ENCODE data around the gene RAB5B.

Gene RAB5B

GRCh38 chr12:55938826-55939501 lies 34.9 kb upstream of the RAB5B start:
- TF ChIP-seq SPI1 (IDR thresholded peaks at IDR 0.05; ENCODE audit: low read depth, low read length) (no peak), TAF1 (IDR thresholded peaks at IDR 0.05; ENCODE audit: low read depth, low read length) (no peak), PAX5 (IDR thresholded peaks at IDR 0.05; ENCODE audit: insufficient read depth, low read length, severe bottlenecking) (no peak), POLR2AphosphoS5 (IDR thresholded peaks at IDR 0.05; ENCODE audit: low read depth, low read length) (no peak), POU2F2 (IDR thresholded peaks at IDR 0.05; ENCODE audit: low read depth, low read length) (no peak), POLR2A (IDR thresholded peaks at IDR 0.05; ENCODE audit: low read depth, low read length) (no peak)
- no peak for DNase-seq (ENCODE audit: insufficient read length, low spot score)
- no peak for FAIRE-seq

DNA sequence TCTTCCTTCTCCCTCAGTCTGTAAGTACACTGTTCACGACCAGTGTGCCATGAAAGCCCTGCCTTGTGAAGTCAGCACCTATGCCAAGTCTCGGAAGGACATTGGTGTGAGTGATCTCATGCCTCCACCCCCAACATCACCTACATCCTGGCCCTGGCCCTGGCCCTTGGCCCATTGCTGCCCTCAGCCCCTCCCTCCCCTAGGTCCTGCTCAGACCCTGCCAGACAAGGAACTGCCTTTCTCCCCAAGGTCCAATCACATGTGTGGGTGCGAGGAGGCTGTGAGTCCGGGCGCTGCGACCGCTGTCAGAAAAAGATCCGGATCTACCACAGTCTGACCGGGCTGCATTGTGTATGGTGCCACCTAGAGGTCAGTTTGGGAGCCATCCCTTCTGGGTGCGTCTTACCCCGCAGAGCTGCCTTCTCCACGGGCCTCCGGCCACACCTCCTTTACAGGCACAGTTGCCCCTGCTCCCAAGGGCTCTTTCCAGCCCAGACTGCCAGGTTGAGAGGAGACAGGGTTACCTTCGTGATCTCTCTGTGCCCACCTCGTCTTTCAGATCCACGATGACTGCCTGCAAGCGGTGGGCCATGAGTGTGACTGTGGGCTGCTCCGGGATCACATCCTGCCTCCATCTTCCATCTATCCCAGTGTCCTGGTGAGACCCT lies 33.7 kb upstream of the RAB5B start:
- FAIRE-seq (peak; percentile 96), DNase-seq (ENCODE audit: insufficient read length, low spot score) (peak; percentile 70)
- TF ChIP-seq SPI1 (IDR thresholded peaks at IDR 0.05; ENCODE audit: low read depth, low read length), result no peak
- TF ChIP-seq PAX5 (IDR thresholded peaks at IDR 0.05; ENCODE audit: insufficient read depth, low read length, severe bottlenecking), result no peak

DNA sequence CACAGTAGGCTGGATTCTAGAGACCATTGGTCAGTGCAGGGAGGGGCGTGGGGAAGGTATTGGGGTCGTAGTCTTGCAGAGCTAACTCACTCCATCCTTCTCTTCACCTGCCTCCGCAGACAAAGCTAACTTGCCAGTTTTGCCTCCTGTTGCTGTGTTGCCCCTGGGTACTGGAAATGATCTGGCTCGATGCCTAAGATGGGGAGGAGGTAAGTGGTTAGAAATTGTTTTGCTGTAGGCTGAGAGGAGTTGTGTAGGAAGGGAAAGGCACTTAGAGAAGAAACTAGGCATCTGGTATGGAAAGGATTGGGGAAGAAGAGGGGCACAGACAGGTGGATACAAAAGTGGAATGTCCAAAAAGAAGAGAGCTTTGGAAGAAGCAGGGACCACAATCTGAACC lies 31.8 kb upstream of the RAB5B start:
- FAIRE-seq (no peak), DNase-seq (ENCODE audit: insufficient read length, low spot score) (no peak)
- TF ChIP-seq POLR2AphosphoS5 (IDR thresholded peaks at IDR 0.05; ENCODE audit: low read depth, low read length) (no peak), TAF1 (IDR thresholded peaks at IDR 0.05; ENCODE audit: low read depth, low read length) (no peak), POU2F2 (IDR thresholded peaks at IDR 0.05; ENCODE audit: low read depth, low read length) (no peak), POLR2A (IDR thresholded peaks at IDR 0.05; ENCODE audit: low read depth, low read length) (no peak), PAX5 (IDR thresholded peaks at IDR 0.05; ENCODE audit: insufficient read depth, low read length, severe bottlenecking) (no peak), SPI1 (IDR thresholded peaks at IDR 0.05; ENCODE audit: low read depth, low read length) (no peak)

- DNase-seq (ENCODE audit: insufficient read length, low spot score), result no peak
- no peak for FAIRE-seq
- TF ChIP-seq SPI1 (IDR thresholded peaks at IDR 0.05; ENCODE audit: low read depth, low read length) (no peak), POLR2AphosphoS5 (IDR thresholded peaks at IDR 0.05; ENCODE audit: low read depth, low read length) (no peak), TAF1 (IDR thresholded peaks at IDR 0.05; ENCODE audit: low read depth, low read length) (no peak), POU2F2 (IDR thresholded peaks at IDR 0.05; ENCODE audit: low read depth, low read length) (no peak), PAX5 (IDR thresholded peaks at IDR 0.05; ENCODE audit: insufficient read depth, low read length, severe bottlenecking) (no peak), POLR2A (IDR thresholded peaks at IDR 0.05; ENCODE audit: low read depth, low read length) (no peak)
These were observed 31.2 kb upstream of the RAB5B start for GRCh38 chr12:55942577-55943136.

DNA sequence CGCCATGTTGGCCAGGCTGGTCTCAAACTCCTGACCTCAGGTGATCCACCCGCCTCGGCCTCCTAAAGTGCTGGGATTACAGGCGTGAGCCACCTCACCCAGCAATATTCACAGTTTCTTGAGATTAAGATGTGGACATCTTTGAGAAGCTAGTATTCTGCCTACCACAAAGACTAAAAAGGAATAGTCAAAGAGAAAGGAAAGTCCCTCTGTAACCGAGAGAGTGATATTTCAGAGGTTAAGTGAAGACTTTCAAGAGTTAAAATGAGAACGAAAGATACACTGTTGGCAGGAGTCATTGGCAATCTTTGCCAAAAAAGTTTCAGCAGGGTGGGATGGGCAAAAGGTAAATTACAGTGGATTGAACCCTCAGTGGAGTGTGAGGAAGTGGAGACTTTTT lies 27.3 kb upstream of the RAB5B start:
- TF ChIP-seq TAF1 (IDR thresholded peaks at IDR 0.05; ENCODE audit: low read depth, low read length), result no peak

GRCh38 chr12:55955344-55955743 lies 18.5 kb upstream of the RAB5B start:
- TF ChIP-seq POLR2AphosphoS5 (IDR thresholded peaks at IDR 0.05; ENCODE audit: low read depth, low read length), result no peak
- no peak for TF ChIP-seq POU2F2 (IDR thresholded peaks at IDR 0.05; ENCODE audit: low read depth, low read length)
- no peak for TF ChIP-seq PAX5 (IDR thresholded peaks at IDR 0.05; ENCODE audit: insufficient read depth, low read length, severe bottlenecking)
- TF ChIP-seq TAF1 (IDR thresholded peaks at IDR 0.05; ENCODE audit: low read depth, low read length), result no peak
- TF ChIP-seq POLR2A (IDR thresholded peaks at IDR 0.05; ENCODE audit: low read depth, low read length), result no peak
- TF ChIP-seq SPI1 (IDR thresholded peaks at IDR 0.05; ENCODE audit: low read depth, low read length), result no peak
- no peak for FAIRE-seq
- no peak for DNase-seq (ENCODE audit: insufficient read length, low spot score)

More for the DNA sequence above, 27.3 kb upstream of the RAB5B start:
- no peak for DNase-seq (ENCODE audit: insufficient read length, low spot score)
- no peak for FAIRE-seq

DNA sequence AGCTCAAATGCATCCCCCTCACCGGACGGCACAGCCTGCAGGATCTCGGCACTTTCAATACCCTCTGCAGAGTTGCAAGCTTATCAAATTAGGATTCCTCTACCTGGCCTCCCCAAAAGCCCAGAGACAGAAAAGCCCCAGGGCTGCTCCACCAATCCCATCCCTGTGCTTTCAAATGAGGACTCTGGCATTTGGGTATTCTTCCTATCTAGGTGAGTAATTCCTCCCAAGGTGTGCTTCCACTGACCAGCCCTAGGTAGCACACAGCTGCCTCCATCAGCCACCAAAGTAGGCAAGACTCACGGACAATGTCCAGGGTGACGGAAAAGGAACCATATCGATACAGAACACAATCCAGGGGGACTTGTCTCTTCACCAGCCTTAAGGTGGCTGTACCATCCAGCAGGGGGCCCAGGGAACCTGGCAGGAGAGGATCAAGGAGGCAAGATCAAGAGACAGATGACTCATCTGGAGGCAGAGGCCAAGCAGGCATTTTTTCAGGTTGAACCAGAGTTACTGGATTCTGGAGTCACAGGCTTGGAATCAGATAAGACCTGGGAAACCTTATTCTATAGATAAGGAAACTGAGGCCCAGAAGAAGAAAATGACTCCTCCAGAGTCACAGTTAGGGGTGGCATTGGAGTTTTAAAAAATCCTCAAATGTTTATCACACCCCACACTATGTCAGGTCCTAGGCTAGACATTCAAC lies 17.9 kb upstream of the RAB5B start:
- no peak for FAIRE-seq
- TF ChIP-seq POLR2A (IDR thresholded peaks at IDR 0.05; ENCODE audit: low read depth, low read length) (no peak), TAF1 (IDR thresholded peaks at IDR 0.05; ENCODE audit: low read depth, low read length) (no peak), PAX5 (IDR thresholded peaks at IDR 0.05; ENCODE audit: insufficient read depth, low read length, severe bottlenecking) (no peak), POLR2AphosphoS5 (IDR thresholded peaks at IDR 0.05; ENCODE audit: low read depth, low read length) (no peak), SPI1 (IDR thresholded peaks at IDR 0.05; ENCODE audit: low read depth, low read length) (no peak), POU2F2 (IDR thresholded peaks at IDR 0.05; ENCODE audit: low read depth, low read length) (no peak)
- DNase-seq (ENCODE audit: insufficient read length, low spot score), result no peak

GRCh38 chr12:55957106-55957859 lies 16.6 kb upstream of the RAB5B start:
- DNase-seq (ENCODE audit: insufficient read length, low spot score) (no peak), FAIRE-seq (no peak)
- TF ChIP-seq POLR2AphosphoS5 (IDR thresholded peaks at IDR 0.05; ENCODE audit: low read depth, low read length) (no peak), POU2F2 (IDR thresholded peaks at IDR 0.05; ENCODE audit: low read depth, low read length) (no peak), TAF1 (IDR thresholded peaks at IDR 0.05; ENCODE audit: low read depth, low read length) (no peak), SPI1 (IDR thresholded peaks at IDR 0.05; ENCODE audit: low read depth, low read length) (no peak), POLR2A (IDR thresholded peaks at IDR 0.05; ENCODE audit: low read depth, low read length) (no peak), PAX5 (IDR thresholded peaks at IDR 0.05; ENCODE audit: insufficient read depth, low read length, severe bottlenecking) (no peak)

DNA sequence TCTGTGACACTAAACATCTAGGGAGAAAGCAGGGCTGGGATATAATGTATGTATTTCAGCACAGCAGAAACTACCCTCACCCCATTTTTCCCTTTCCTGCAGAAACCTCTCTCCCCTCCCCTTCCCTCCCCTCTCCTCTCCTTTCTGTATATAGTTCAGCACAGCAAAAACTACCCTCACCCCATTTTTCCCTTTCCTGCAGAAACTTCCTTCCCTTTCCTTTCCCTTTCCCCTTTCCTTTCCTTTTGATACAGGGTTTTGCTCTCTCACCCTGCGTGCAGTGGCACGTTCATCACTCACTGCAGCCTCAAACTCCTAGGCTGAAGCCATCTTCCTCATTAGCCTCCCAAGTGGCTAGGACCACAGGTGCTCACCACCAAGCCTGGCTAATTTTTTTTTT lies 10.1 kb upstream of the RAB5B start:
- no peak for FAIRE-seq
- TF ChIP-seq POLR2A (IDR thresholded peaks at IDR 0.05; ENCODE audit: low read depth, low read length) (no peak), TAF1 (IDR thresholded peaks at IDR 0.05; ENCODE audit: low read depth, low read length) (no peak), PAX5 (IDR thresholded peaks at IDR 0.05; ENCODE audit: insufficient read depth, low read length, severe bottlenecking) (no peak), POLR2AphosphoS5 (IDR thresholded peaks at IDR 0.05; ENCODE audit: low read depth, low read length) (no peak), POU2F2 (IDR thresholded peaks at IDR 0.05; ENCODE audit: low read depth, low read length) (no peak), SPI1 (IDR thresholded peaks at IDR 0.05; ENCODE audit: low read depth, low read length) (no peak)
- no peak for DNase-seq (ENCODE audit: insufficient read length, low spot score)

Data from GM12891 (cell line).